ENCODE measurements around the gene HCRTR1.

- TF ChIP-seq CTCF (IDR thresholded peaks at IDR 0.05) (no peak), POLR2A (IDR thresholded peaks at IDR 0.05) (no peak)
Measured at GRCh38 chr1:31645274-31645568, 27.7 kb downstream of the HCRTR1 start.

All from heart left ventricle (tissue), 13 donors.